Loucy (cell line): Measurements from ENCODE around the gene CCT7.

Experiments
- H2AFZ ChIP-seq: fragments of 200-600 bp; sonication (generic); 2 replicates; pipeline ENCODE4 v1.6.0; 2016; ENCODE audit warnings: antibody characterized with exemption, mild to moderate bottlenecking, low read length, moderate library complexity
- H3F3A ChIP-seq: fragments of 200-600 bp; 2 replicates; pipeline ENCODE4 v1.6.0; 2016; ENCODE audit warnings: antibody characterized with exemption, low read depth, mild to moderate bottlenecking
- H3K27me3 ChIP-seq: fragments of 200-600 bp; sonication (generic); 2 replicates; pipeline ENCODE4 v1.6.1; 2014; ENCODE audit warnings: low read length, mild to moderate bottlenecking; ENCODE audit not compliant: insufficient read depth, poor library complexity, severe bottlenecking
- H3K36me3 ChIP-seq: fragments of 200-600 bp; sonication (generic); 2 replicates; pipeline ENCODE4 v1.6.1; 2016; ENCODE audit warnings: low read length; ENCODE audit not compliant: insufficient read depth
- H3K4me1 ChIP-seq: fragments of 200-600 bp; sonication (generic); 2 replicates; pipeline ENCODE4 v1.5.1; 2014; ENCODE audit warnings: low read length, mild to moderate bottlenecking; ENCODE audit not compliant: insufficient read depth, poor library complexity, severe bottlenecking
- H3K4me2 ChIP-seq: fragments of 200-600 bp; sonication (generic); 2 replicates; pipeline ENCODE4 v1.6.0; 2014; ENCODE audit warnings: antibody characterized with exemption, low read length, low read depth, mild to moderate bottlenecking; ENCODE audit not compliant: poor library complexity, severe bottlenecking
- H3K4me3 ChIP-seq: fragments of 200-600 bp; sonication (generic); 2 replicates; pipeline ENCODE4 v1.5.1; 2014; ENCODE audit warnings: low read length, mild to moderate bottlenecking, mixed read lengths; ENCODE audit not compliant: poor library complexity, severe bottlenecking
- H3K79me2 ChIP-seq: fragments of 200-600 bp; sonication (generic); 2 replicates; pipeline ENCODE4 v1.6.1; 2014; ENCODE audit warnings: low read length; ENCODE audit not compliant: insufficient read depth
- H3K9ac ChIP-seq: fragments of 200-600 bp; sonication (generic); 2 replicates; pipeline ENCODE4 v1.6.0; 2014; ENCODE audit warnings: mild to moderate bottlenecking, low read depth, low read length, moderate library complexity; ENCODE audit not compliant: poor library complexity, severe bottlenecking
- H3K9me2 ChIP-seq: fragments of 200-600 bp; sonication (generic); replicated peaks from 2 replicates; pipeline ENCODE4 v1.6.1; 2016; ENCODE audit warnings: low read depth, low read length, mixed read lengths
- H3K9me3 ChIP-seq: fragments of 200-600 bp; sonication (generic); 2 replicates; pipeline ENCODE4 v1.6.1; 2014; ENCODE audit warnings: mild to moderate bottlenecking, antibody characterized with exemption, low read length, low read depth; ENCODE audit not compliant: insufficient read depth
- H4K20me1 ChIP-seq: fragments of 200-600 bp; sonication (generic); 2 replicates; pipeline ENCODE4 v1.6.0; 2014; ENCODE audit warnings: antibody characterized with exemption, low read length, mild to moderate bottlenecking; ENCODE audit not compliant: insufficient read depth, poor library complexity, severe bottlenecking
- CTCF ChIP-seq: fragments of 200-600 bp; sonication (generic); conservative IDR thresholded peaks from 2 replicates; pipeline ENCODE4 v1.5.1; 2014; ENCODE audit warnings: mild to moderate bottlenecking, antibody characterized with exemption, low read length
- EZH2phosphoT487 ChIP-seq: fragments of 200-600 bp; IDR thresholded peaks from 2 replicates; pipeline ENCODE4 v1.6.1; 2018; ENCODE audit warnings: antibody characterized with exemption, mild to moderate bottlenecking, moderate library complexity, borderline replicate concordance

The CCT7 gene

GRCh38 chr2:73266061-73266901 is 32.2 kb downstream of the CCT7 start:
- Histone ChIP-seq H3K36me3 (peaks cover 35% of the 10 kb centered on the region; the same call in 1 of the 2 replicates), H3K79me2 (no peaks in the 10 kb centered on the region), H4K20me1 (no peaks in the 10 kb centered on the region), H3K9ac (no peak overlapping the region), H3K9me2 (no peaks in the 10 kb centered on the region), H3K9me3 (no peaks in the 10 kb centered on the region), H2AFZ (no peak overlapping the region), H3K27me3 (no peaks in the 10 kb centered on the region), H3F3A (no peaks in the 10 kb centered on the region), H3K4me2 (no peak overlapping the region), H3K4me3 (no peak overlapping the region), H3K4me1 (no peaks in the 10 kb centered on the region)
- TF ChIP-seq EZH2phosphoT487 (no peak), CTCF (no peak)

GRCh38 chr2:73267008-73267407 is 32.9 kb downstream of the CCT7 start:
- TF ChIP-seq EZH2phosphoT487 = no peak
- TF ChIP-seq CTCF = no peak
- Histone ChIP-seq H3F3A (no peaks in the 10 kb centered on the region), H3K4me2 (no peak overlapping the region), H3K4me3 (no peak overlapping the region), H3K79me2 (no peaks in the 10 kb centered on the region), H3K27me3 (no peaks in the 10 kb centered on the region), H3K4me1 (no peaks in the 10 kb centered on the region), H3K36me3 (peaks cover 35% of the 10 kb centered on the region; the same call in 1 of the 2 replicates), H2AFZ (no peak overlapping the region), H3K9ac (no peak overlapping the region), H4K20me1 (no peaks in the 10 kb centered on the region), H3K9me2 (no peaks in the 10 kb centered on the region), H3K9me3 (no peaks in the 10 kb centered on the region)

- Histone ChIP-seq H3F3A (no peaks in the 10 kb centered on the region), H3K9me3 (no peaks in the 10 kb centered on the region), H3K4me1 (no peaks in the 10 kb centered on the region), H3K27me3 (no peaks in the 10 kb centered on the region), H2AFZ (no peak overlapping the region), H3K36me3 (peaks cover 25% of the 10 kb centered on the region; the same call in 1 of the 2 replicates), H4K20me1 (no peaks in the 10 kb centered on the region), H3K79me2 (peaks cover 3% of the 10 kb centered on the region; the same call in 1 of the 2 replicates), H3K9me2 (no peaks in the 10 kb centered on the region), H3K4me2 (no peak overlapping the region), H3K4me3 (no peak overlapping the region), H3K9ac (no peak overlapping the region)
- TF ChIP-seq EZH2phosphoT487 (no peak), CTCF (no peak)
Observed at GRCh38 chr2:73268366-73268829, 34.3 kb downstream of the CCT7 start.
